H1 (cell line): ENCODE results near the gene C3. TPM values are rescaled to one million over a fixed set of nuclear protein-coding genes. Genes with fewer than 3 reads are reported as not detected.

ENCODE experiments used
- RNF2 ChIP-seq: fragments of 200-900, 300-1000 bp; sonication (generic); IDR thresholded peaks from 2 replicates; pipeline ENCODE4 v1.7.1; 2016; ENCODE audit warnings: borderline replicate concordance, low read depth, mild to moderate bottlenecking, antibody characterized with exemption, low read length; ENCODE audit not compliant: poor library complexity, severe bottlenecking; ENCODE audit errors: missing control alignments
- polyA plus RNA-seq, 7 experiments: library from polyadenylated mRNA; depleted of rRNA in 3 of 7; stranded (reverse) in 5 of 7; unstranded in 2 of 7; fragments of >200 nt in 5 of 7; fragments of 200-250 nt in 2 of 7; gene quantifications; 1 replicate in 5 of 7; 2 replicates in 1 of 7; 4 replicates in 1 of 7; pipeline versions ENCODE4 v1.2.1 to v1.2.3, GENCODE V29; 2011 to 2013; ENCODE audit warnings: missing spikeins in 2 of 7, mixed read lengths in 2 of 7
- total RNA-seq: library from RNA; stranded (reverse); fragmentation: NEBNext Ultra II Directional; extraction: Animal tissue kit (Norgen Biotek cat#: 25700); gene quantifications from 2 replicates; pipeline ENCODE4 v1.2.1, GENCODE V29; 2021

The C3 gene
- total and polyA plus RNA-seq, 2 of the 8 experiments (the other 6 are each of a cell fraction or from before 2014, with no cell fraction given): 6.4 to 12.8 TPM

DNA sequence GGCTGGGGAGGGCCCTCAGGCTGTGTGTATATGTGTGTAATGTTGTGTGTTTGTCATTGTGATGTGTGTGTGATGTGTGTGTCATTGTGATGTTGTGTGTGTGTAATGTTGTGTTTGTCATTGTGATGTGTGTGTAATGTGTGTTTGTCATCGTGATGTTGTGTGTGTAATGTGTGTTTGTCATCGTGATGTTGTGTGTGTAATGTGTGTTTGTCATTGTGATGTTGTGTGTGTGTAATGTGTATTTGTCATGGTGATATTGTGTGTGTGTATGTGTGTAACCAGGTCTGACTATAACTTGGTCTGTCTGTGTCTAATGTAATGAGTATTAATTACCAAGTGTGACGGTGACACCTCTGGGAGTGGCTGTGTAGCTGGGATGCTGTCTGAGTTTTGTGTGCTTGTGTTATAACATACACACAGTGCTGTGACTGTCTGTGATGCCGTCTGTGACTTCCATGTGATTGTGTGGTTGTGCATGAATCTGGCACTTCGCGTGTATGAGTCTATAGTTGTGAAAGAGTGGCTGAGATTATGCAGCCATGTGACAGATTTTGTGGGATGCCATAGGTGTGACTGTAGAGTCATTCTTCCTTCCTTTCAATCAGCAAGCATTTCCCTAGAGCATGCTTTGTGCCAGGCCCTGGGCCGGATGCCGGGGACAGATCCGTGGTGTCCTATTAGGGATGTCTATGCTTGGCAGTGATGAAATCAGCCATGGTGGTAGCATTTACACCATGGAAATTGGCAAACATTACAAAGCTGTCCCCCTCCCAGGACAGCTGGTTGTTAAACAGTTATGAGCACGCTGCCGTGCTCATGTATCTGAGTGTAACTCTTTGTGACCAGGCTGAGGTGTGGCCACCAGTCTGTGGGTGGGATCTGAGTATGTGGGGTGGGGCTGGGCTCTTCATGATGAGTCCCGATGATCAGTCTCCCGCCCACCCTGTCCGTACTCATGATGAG lies 56.9 kb downstream of the C3 start (continued):
- TF ChIP-seq RNF2: no peak
